OCI-LY1 (cell line): Measurements from ENCODE around the gene TMEM59.
A peak's percentile ranks its signal among the peaks of the same experiment; 100 is the strongest.

ENCODE experiments used
- H2AFZ ChIP-seq: fragments of 200-600 bp; sonication (generic), shearing (Covaris generic); 2 replicates; pipeline ENCODE4 v1.6.0; 2014; ENCODE audit warnings: antibody characterized with exemption, mild to moderate bottlenecking, low read length
- H3F3A ChIP-seq: fragments of 200-600 bp; sonication (generic), shearing (Covaris generic); 2 replicates; pipeline ENCODE4 v1.6.0; 2014; ENCODE audit warnings: mild to moderate bottlenecking, antibody characterized with exemption, low read length, moderate library complexity; ENCODE audit not compliant: insufficient read depth
- H3K27ac ChIP-seq: fragments of 200-600 bp; sonication (generic); 2 replicates; pipeline ENCODE4 v1.5.1; 2014; ENCODE audit warnings: low read length, mixed run types, mild to moderate bottlenecking, low read depth; ENCODE audit not compliant: poor library complexity, severe bottlenecking
- H3K27me3 ChIP-seq: fragments of 200-600 bp; sonication (generic); 2 replicates; pipeline ENCODE4 v1.6.0; 2014; ENCODE audit warnings: antibody characterized with exemption, mild to moderate bottlenecking, low read length, moderate library complexity; ENCODE audit not compliant: insufficient read depth
- H3K36me3 ChIP-seq: fragments of 200-600 bp; sonication (generic); 2 replicates; pipeline ENCODE4 v1.6.1; 2014; ENCODE audit warnings: mild to moderate bottlenecking, antibody characterized with exemption, low read length, moderate library complexity, mixed read lengths; ENCODE audit not compliant: insufficient read depth
- H3K4me1 ChIP-seq: fragments of 200-600 bp; sonication (generic); 2 replicates; pipeline ENCODE4 v1.5.1; 2014; ENCODE audit warnings: mild to moderate bottlenecking, low read length, moderate library complexity; ENCODE audit not compliant: insufficient read depth, severe bottlenecking
- H3K4me2 ChIP-seq: fragments of 200-600 bp; sonication (generic), shearing (Covaris generic); 2 replicates; pipeline ENCODE4 v1.6.1; 2014; ENCODE audit warnings: low read length
- H3K4me3 ChIP-seq: fragments of 200-600 bp; sonication (generic); 2 replicates; pipeline ENCODE4 v1.5.1; 2014; ENCODE audit warnings: low read length, low read depth, mild to moderate bottlenecking, mixed read lengths; ENCODE audit not compliant: poor library complexity, severe bottlenecking
- H3K79me2 ChIP-seq: fragments of 200-600 bp; shearing (Covaris generic); 2 replicates; pipeline ENCODE4 v1.6.1; 2016; ENCODE audit warnings: mixed run types, low read length, mixed read lengths; ENCODE audit not compliant: insufficient read depth
- H3K9ac ChIP-seq: fragments of 200-600 bp; sonication (generic), shearing (Covaris generic); 2 replicates; pipeline ENCODE4 v1.6.1; 2014; ENCODE audit warnings: mild to moderate bottlenecking, low read length, mixed read lengths
- H3K9me2 ChIP-seq: fragments of 200-600 bp; sonication (generic), shearing (Covaris generic); 2 replicates; pipeline ENCODE4 v1.6.1; 2014; ENCODE audit warnings: low read depth, mild to moderate bottlenecking, low read length, mixed read lengths
- H3K9me3 ChIP-seq: fragments of 200-600 bp; shearing (Covaris generic); 2 replicates; pipeline ENCODE4 v1.6.1; 2014; ENCODE audit warnings: low read length, mixed read lengths
- H4K20me1 ChIP-seq: fragments of 200-600 bp; sonication (generic), shearing (Covaris generic); 2 replicates; pipeline ENCODE4 v1.6.0; 2016; ENCODE audit warnings: mild to moderate bottlenecking, low read length; ENCODE audit not compliant: insufficient read depth
- EZH2 ChIP-seq: fragments of 200-600 bp; sonication (generic), shearing (Covaris generic); IDR thresholded peaks from 2 replicates; pipeline ENCODE4 v1.8.0; 2017; ENCODE audit warnings: borderline replicate concordance, mixed run types, mild to moderate bottlenecking, antibody characterized with exemption, low read length, moderate library complexity, mixed read lengths
- TF ChIP-seq, protein P1 (sequence below): fragments of 200-600 bp; sonication (generic), shearing (Covaris generic); IDR thresholded peaks from 2 replicates; pipeline ENCODE4 v1.5.1; 2017; ENCODE audit warnings: mild to moderate bottlenecking, antibody characterized with exemption, low read length, moderate library complexity, mixed read lengths

TMEM59 gene

DNA sequence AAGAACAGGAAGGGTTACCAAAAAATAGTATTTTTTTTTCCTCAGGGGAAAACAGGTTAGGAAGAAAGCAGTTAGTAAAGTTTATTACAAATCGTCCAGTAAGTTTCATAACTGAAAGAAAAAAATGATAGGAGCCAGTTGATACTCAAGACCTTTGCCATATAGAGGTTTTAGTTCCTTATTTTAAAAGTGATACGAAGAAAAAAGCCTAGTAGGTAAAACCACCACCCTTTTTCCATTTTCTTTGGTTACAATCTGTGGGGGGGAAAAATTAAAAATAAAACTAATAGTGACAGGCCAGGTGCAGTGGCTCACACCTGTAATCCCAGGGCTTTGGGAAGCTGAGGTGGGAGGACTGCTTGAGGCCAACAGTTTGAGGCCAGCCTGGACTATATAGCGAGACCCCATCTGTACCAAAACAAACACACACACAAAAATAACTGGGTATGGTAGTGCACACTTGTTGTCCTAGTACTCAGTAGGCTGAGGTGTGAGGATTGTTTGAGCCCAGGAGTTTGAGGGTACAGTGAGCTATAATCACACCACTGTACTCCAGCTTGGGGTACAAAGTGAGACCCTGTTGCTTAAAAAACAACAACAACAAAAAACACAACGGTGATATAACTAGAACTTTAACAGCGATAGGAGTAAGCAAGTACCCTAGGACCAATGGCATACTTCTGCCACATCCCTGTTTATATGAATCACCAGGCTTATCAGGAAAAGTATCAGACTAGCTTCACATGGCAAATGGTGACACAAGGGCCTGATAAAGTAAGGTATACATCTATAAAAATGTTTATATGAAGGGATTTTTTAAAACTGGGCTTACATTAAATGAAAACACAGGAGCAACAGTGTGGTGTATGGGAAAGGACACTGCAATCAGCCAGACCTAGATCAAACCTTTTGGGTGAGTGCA lies 5.4 kb downstream of the TMEM59 start:
- Histone ChIP-seq H2AFZ (no peak overlapping the region), H3K9me3 (no peaks in the 10 kb centered on the region), H3K4me2 (peak overlapping the region; percentile 40), H3K27me3 (no peaks in the 10 kb centered on the region), H3K36me3 (peaks cover 26% of the 10 kb centered on the region; the same call in 1 of the 2 replicates), H3F3A (no peaks in the 10 kb centered on the region), H4K20me1 (no peaks in the 10 kb centered on the region), H3K79me2 (peaks cover 75% of the 10 kb centered on the region), H3K9ac (no peak overlapping the region; the same call in 1 of the 2 replicates), H3K4me3 (no peak overlapping the region), H3K4me1 (peaks cover 40% of the 10 kb centered on the region), H3K27ac (peak overlapping the region; percentile 81), H3K9me2 (no peaks in the 10 kb centered on the region)
- no peak for TF ChIP-seq EZH2
- TF ChIP-seq, protein P1, sequence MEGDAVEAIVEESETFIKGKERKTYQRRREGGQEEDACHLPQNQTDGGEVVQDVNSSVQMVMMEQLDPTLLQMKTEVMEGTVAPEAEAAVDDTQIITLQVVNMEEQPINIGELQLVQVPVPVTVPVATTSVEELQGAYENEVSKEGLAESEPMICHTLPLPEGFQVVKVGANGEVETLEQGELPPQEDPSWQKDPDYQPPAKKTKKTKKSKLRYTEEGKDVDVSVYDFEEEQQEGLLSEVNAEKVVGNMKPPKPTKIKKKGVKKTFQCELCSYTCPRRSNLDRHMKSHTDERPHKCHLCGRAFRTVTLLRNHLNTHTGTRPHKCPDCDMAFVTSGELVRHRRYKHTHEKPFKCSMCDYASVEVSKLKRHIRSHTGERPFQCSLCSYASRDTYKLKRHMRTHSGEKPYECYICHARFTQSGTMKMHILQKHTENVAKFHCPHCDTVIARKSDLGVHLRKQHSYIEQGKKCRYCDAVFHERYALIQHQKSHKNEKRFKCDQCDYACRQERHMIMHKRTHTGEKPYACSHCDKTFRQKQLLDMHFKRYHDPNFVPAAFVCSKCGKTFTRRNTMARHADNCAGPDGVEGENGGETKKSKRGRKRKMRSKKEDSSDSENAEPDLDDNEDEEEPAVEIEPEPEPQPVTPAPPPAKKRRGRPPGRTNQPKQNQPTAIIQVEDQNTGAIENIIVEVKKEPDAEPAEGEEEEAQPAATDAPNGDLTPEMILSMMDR = no peak

DNA sequence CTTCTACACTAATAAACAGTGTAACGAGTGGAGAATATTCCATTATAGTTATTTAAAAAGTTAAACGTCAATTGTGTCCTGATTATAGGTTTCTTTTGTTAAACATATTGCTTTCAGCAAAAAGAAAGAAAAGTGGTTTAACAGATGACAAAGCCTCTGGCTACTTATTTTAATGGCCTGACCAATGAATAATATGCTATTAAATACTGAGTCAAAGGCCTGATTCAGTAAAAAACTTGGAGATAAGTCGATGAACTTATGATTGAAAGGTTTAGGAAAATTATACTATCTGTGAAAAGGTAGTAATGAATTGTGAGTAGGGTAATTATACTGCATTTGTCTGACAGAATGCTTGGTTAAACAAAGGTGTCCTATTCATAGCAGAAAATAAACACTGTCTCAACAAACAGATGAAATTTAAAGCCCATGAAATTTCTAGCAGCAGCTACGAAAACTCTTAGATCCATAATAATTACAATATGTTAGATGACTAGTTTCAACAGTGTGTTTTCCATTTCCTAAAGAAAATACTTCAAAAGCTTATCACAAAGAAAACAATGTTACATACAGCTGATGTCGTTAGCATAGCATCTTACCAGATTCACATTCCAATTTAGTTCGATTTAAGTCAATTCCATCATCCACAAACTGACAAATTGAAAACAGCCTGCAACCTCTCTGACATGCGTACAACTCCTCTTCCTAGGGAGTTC lies 6.2 kb downstream of the TMEM59 start:
- H4K20me1 ChIP-seq = no peaks in the 10 kb centered on the region
- TF ChIP-seq, protein P1 = no peak
- no peak for TF ChIP-seq EZH2
- H3K36me3 ChIP-seq = peaks cover 34% of the 10 kb centered on the region
- no peak overlapping the region; the same call in 1 of the 2 replicates for H3K9ac ChIP-seq
- no peaks in the 10 kb centered on the region for H3K9me2 ChIP-seq
- peaks cover 67% of the 10 kb centered on the region for H3K79me2 ChIP-seq
- H2AFZ ChIP-seq = no peak overlapping the region
- peak overlapping the region; percentile 81 for H3K27ac ChIP-seq
- H3K4me2 ChIP-seq = peak overlapping the region; percentile 40
- H3K27me3 ChIP-seq = no peaks in the 10 kb centered on the region
- H3F3A ChIP-seq = no peaks in the 10 kb centered on the region
- H3K4me1 ChIP-seq = peaks cover 38% of the 10 kb centered on the region
- no peaks in the 10 kb centered on the region for H3K9me3 ChIP-seq
- H3K4me3 ChIP-seq = no peak overlapping the region

DNA sequence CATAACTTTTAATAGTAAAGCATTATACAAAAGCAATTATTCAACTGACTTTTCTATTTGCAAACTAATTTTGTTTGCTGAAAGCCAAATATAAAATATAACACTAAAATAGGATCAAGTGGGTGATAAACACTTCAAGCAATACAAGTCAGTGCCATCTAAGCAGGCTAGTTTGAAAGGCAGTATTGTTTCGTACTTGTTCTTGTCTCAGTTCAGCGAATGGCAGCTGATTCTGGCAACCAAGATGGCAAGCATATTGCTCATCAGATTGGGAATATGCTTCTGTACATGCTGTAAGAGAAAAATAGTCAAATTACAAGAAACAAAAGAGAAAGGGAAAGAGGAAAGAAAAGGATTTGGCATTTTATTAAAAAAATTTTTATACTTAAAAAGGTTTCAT lies 7.5 kb downstream of the TMEM59 start:
- H4K20me1 ChIP-seq = no peaks in the 10 kb centered on the region
- no peaks in the 10 kb centered on the region for H3F3A ChIP-seq
- H3K4me1 ChIP-seq = peaks cover 27% of the 10 kb centered on the region
- H3K9me2 ChIP-seq = no peaks in the 10 kb centered on the region
- no peaks in the 10 kb centered on the region for H3K27me3 ChIP-seq
- H3K27ac ChIP-seq = no peak overlapping the region
- H2AFZ ChIP-seq = no peak overlapping the region
- H3K9me3 ChIP-seq = no peaks in the 10 kb centered on the region
- H3K4me2 ChIP-seq = no peak overlapping the region
- H3K79me2 ChIP-seq = peaks cover 54% of the 10 kb centered on the region
- H3K9ac ChIP-seq = no peak overlapping the region
- H3K4me3 ChIP-seq = no peak overlapping the region
- H3K36me3 ChIP-seq = peaks cover 47% of the 10 kb centered on the region
- TF ChIP-seq EZH2 = no peak
